ENCODE data around the gene ITGA11. TPM values are rescaled to one million over a fixed set of nuclear protein-coding genes. Genes with fewer than 3 reads are reported as not detected.

The ITGA11 gene
- total and polyA plus RNA-seq, 2 experiments from 2014 or later = 0.03 to 0.40 TPM

GRCh38 chr15:68334661-68335124 lies 97.3 kb downstream of the ITGA11 start:
- H3K4me2 ChIP-seq = no peak overlapping the region
- H3K27ac ChIP-seq (ENCODE audit: low read depth) = no peak overlapping the region
- no peaks in the 10 kb centered on the region for H3K9me3 Mint-ChIP-seq
- no peaks in the 10 kb centered on the region for H3K79me2 ChIP-seq (replicated peaks; ENCODE audit: insufficient read depth)
- H3K27me3 Mint-ChIP-seq (ENCODE audit: insufficient read depth, low read depth, poor library complexity) = peaks cover 10% of the 10 kb centered on the region
- peak; percentile 23; the same call in 2 of the 3 replicates for ATAC-seq
- peaks cover 15% of the 10 kb centered on the region for H3K4me1 ChIP-seq (ENCODE audit: insufficient read depth)
- H2AFZ ChIP-seq = no peak overlapping the region
- no peaks in the 10 kb centered on the region for H3K36me3 ChIP-seq (ENCODE audit: insufficient read depth)
- DNase-seq (ENCODE audit: low spot score) = no peak
- H3K27me3 ChIP-seq (ENCODE audit: insufficient read depth) = no peaks in the 10 kb centered on the region
- no peak overlapping the region for H3K4me3 ChIP-seq
- no peaks in the 10 kb centered on the region for H3F3A ChIP-seq (replicated peaks; ENCODE audit: low read depth)
- H3K4me3 Mint-ChIP-seq = no peak overlapping the region
- H3K9me2 ChIP-seq (ENCODE audit: insufficient read depth) = no peaks in the 10 kb centered on the region
- no peaks in the 10 kb centered on the region for H4K20me1 ChIP-seq (replicated peaks; ENCODE audit: insufficient read depth)
- peaks cover 22% of the 10 kb centered on the region for H3K4me1 Mint-ChIP-seq
- no peak overlapping the region for H3K27ac Mint-ChIP-seq
- no peaks in the 10 kb centered on the region for H3K36me3 Mint-ChIP-seq (ENCODE audit: low read depth)
- TF ChIP-seq STAT1 (IDR thresholded peaks at IDR 0.05; ENCODE audit: unreplicated experiment) = no peak
- TF ChIP-seq CTCF (conservative IDR thresholded peaks at IDR 0.05; ENCODE audit: low read depth in 2 of 2) = peak in 1 of 2 experiments; percentile 24; a peak in 2 of 4 replicates
- no peak for TF ChIP-seq ZNF462 (CRISPR knock-in tag; IDR thresholded peaks at IDR 0.05)

Data from GM23338 (cell line).